DND-41 (cell line): ENCODE results near the gene GPR137B.

ENCODE experiments used
- ATAC-seq: fragments of 200-7000 bp; cut with Tn5 transposase; 3 replicates; pipeline ENCODE4 v1.9.1; 2021; ENCODE audit warnings: low read depth; ENCODE audit not compliant: insufficient read depth
- DNase-seq: peaks from one replicate; pipeline ENCODE4 v3.0.0-alpha.2; 2020
- H2AFZ ChIP-seq: 2 replicates; pipeline ENCODE4 v1.6.0; 2012; ENCODE audit warnings: low read depth, low read length
- H3K27ac ChIP-seq: 2 replicates; pipeline ENCODE4 v1.5.1; 2012; ENCODE audit warnings: low read length, inconsistent platforms
- H3K27me3 ChIP-seq: fragments of 200-600 bp; sonication (generic); 2 replicates; pipeline ENCODE4 v1.6.0; 2012; ENCODE audit warnings: low read length, mild to moderate bottlenecking, inconsistent platforms; ENCODE audit not compliant: insufficient read depth, poor library complexity
- H3K36me3 ChIP-seq: 2 replicates; pipeline ENCODE4 v1.5.1; 2012; ENCODE audit warnings: low read length, inconsistent platforms; ENCODE audit not compliant: insufficient read depth
- H3K4me1 ChIP-seq: 2 replicates; pipeline ENCODE4 v1.5.1; 2012; ENCODE audit warnings: mild to moderate bottlenecking, low read length; ENCODE audit not compliant: insufficient read depth
- H3K4me2 ChIP-seq: 2 replicates; pipeline ENCODE4 v1.6.0; 2012; ENCODE audit warnings: mild to moderate bottlenecking, moderate library complexity, low read length, inconsistent platforms; ENCODE audit not compliant: insufficient read depth
- H3K4me3 ChIP-seq, 2 experiments: fragments of 200-600 bp in 1 of 2; shearing (Covaris generic) in 1 of 2; 2 replicates each; pipeline ENCODE4 v1.5.1; 2012 to 2016; ENCODE audit warnings: inconsistent platforms in 2 of 2, low read length in 2 of 2, mild to moderate bottlenecking in 2 of 2, low read depth in 1 of 2, moderate library complexity in 1 of 2
- H3K79me2 ChIP-seq: 2 replicates; pipeline ENCODE4 v1.6.0; 2012; ENCODE audit warnings: low read length, inconsistent platforms; ENCODE audit not compliant: insufficient read depth
- H3K9ac ChIP-seq: 2 replicates; pipeline ENCODE4 v1.6.0; 2012; ENCODE audit warnings: low read depth, mild to moderate bottlenecking, inconsistent platforms, low read length, moderate library complexity
- H3K9me3 ChIP-seq: 2 replicates; pipeline ENCODE4 v1.5.1; 2012; ENCODE audit warnings: low read length, moderate library complexity, mild to moderate bottlenecking, inconsistent platforms; ENCODE audit not compliant: insufficient read depth, severe bottlenecking
- H4K20me1 ChIP-seq: 2 replicates; pipeline ENCODE4 v1.6.0; 2012; ENCODE audit warnings: low read length; ENCODE audit not compliant: insufficient read depth
- CTCF ChIP-seq: IDR thresholded peaks from 2 replicates; pipeline ENCODE4 v1.5.1; 2012; ENCODE audit warnings: borderline replicate concordance, low read length, moderate library complexity, mild to moderate bottlenecking; ENCODE audit not compliant: poor library complexity, severe bottlenecking; ENCODE audit errors: extremely low read depth
- EZH2 ChIP-seq: IDR thresholded peaks from 3 replicates; pipeline ENCODE4 v1.6.1; 2012; ENCODE audit warnings: borderline replicate concordance, low read depth, mild to moderate bottlenecking, moderate library complexity, low read length, inconsistent platforms; ENCODE audit not compliant: severe bottlenecking

The GPR137B gene

GRCh38 chr1:236113324-236114032 lies 28.9 kb upstream of the GPR137B start:
- no peaks in the 10 kb centered on the region for H3K36me3 ChIP-seq
- DNase-seq (no peak), ATAC-seq (no peak)
- H3K79me2 ChIP-seq, result no peaks in the 10 kb centered on the region
- no peaks in the 10 kb centered on the region for H3K9me3 ChIP-seq
- H2AFZ ChIP-seq, result no peak overlapping the region
- peaks cover 2% of the 10 kb centered on the region for H3K27me3 ChIP-seq
- no peak for TF ChIP-seq CTCF
- TF ChIP-seq EZH2, result no peak
- no peak overlapping the region for H3K4me3 ChIP-seq
- H3K27ac ChIP-seq, result no peak overlapping the region
- H3K4me2 ChIP-seq, result no peak overlapping the region
- no peaks in the 10 kb centered on the region for H4K20me1 ChIP-seq
- no peaks in the 10 kb centered on the region for H3K4me1 ChIP-seq
- H3K9ac ChIP-seq, result no peak overlapping the region

DNA sequence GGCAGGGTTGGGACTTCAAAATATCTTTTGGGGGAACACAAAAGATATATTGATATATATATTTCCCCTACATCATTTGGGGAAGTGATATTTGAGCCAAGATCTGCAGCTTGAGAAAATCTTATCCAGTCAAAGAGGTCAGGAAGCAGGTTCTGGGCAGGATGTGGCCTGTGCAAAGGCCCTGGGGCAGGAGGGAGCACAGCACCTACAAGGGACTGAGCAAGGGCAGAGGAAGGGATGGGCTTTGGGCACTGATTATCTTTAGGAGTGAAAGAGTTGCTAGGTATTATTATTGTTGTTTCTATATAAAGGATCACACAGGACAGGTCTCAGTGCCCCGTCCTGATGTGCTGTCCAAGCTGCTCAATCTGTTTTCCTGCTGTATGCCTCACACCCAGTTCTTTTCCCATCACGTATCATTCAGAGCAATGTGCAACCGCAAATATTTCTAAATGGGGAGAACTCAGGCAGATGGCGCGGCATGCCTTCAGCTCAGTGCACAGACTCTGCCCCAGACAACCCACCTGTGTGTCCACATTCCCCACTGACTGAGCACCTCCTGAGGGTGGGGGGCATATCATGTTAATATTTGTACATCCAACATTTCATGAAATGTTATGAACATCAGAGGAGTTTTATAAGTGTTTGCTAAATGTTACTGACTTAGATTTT lies 28.1 kb upstream of the GPR137B start:
- H3K4me1 ChIP-seq, result no peaks in the 10 kb centered on the region
- no peak overlapping the region for H3K9ac ChIP-seq
- no peaks in the 10 kb centered on the region for H3K79me2 ChIP-seq
- peaks cover 2% of the 10 kb centered on the region for H3K27me3 ChIP-seq
- H3K9me3 ChIP-seq, result no peaks in the 10 kb centered on the region
- no peak overlapping the region for H3K4me2 ChIP-seq
- H3K4me3 ChIP-seq, result no peak overlapping the region
- no peak overlapping the region for H3K27ac ChIP-seq
- no peak for TF ChIP-seq CTCF
- no peak for TF ChIP-seq EZH2
- no peak overlapping the region for H2AFZ ChIP-seq
- H4K20me1 ChIP-seq, result no peaks in the 10 kb centered on the region
- DNase-seq (no peak), ATAC-seq (no peak)
- H3K36me3 ChIP-seq, result no peaks in the 10 kb centered on the region

DNA sequence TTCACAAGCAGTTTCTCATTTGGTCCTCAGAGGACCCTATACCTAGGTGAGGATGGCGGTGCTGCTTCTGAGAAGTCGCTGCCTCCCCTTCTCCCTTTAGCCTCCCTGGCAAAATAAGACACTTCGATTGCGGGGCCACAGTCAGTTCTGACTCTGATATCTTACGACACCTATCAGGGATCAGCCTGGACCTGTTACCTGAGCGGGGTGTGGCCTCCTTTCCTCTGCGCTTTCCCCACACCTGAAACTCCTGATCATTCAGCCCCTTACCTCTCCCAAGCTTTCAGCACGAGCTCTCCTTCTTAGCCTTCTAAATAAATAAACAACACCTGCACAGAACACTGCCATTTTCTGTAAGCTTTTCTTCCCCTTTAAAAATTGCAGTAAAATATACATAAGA lies 24.6 kb upstream of the GPR137B start:
- H4K20me1 ChIP-seq, result no peaks in the 10 kb centered on the region
- no peak overlapping the region for H3K27ac ChIP-seq
- H3K27me3 ChIP-seq, result peaks cover 2% of the 10 kb centered on the region
- no peak overlapping the region for H2AFZ ChIP-seq
- no peak overlapping the region for H3K4me3 ChIP-seq
- DNase-seq (no peak), ATAC-seq (no peak)
- TF ChIP-seq CTCF (no peak), EZH2 (no peak)
- H3K36me3 ChIP-seq, result no peaks in the 10 kb centered on the region
- H3K4me2 ChIP-seq, result no peak overlapping the region
- H3K9ac ChIP-seq, result no peak overlapping the region
- no peaks in the 10 kb centered on the region for H3K9me3 ChIP-seq
- no peaks in the 10 kb centered on the region for H3K79me2 ChIP-seq
- no peaks in the 10 kb centered on the region; the same call in 1 of the 2 replicates for H3K4me1 ChIP-seq
